Neural progenitor cell (in vitro differentiated cells): Measurements from ENCODE around the gene LAGE3. TPM values are rescaled to one million over a fixed set of nuclear protein-coding genes. Genes with fewer than 3 reads are reported as not detected.

ENCODE experiments used
- DNase-seq: peaks from one replicate; pipeline ENCODE4 v3.0.0-alpha.2; 2016; ENCODE audit warnings: low spot score
- H2AFZ ChIP-seq: fragments of 200-600 bp; sonication (generic); replicated peaks from 2 replicates; pipeline ENCODE4 v1.6.1; 2016; ENCODE audit warnings: antibody characterized with exemption
- H3F3A ChIP-seq: fragments of 200-600 bp; sonication (generic); 2 replicates; pipeline ENCODE4 v1.6.1; 2016; ENCODE audit warnings: antibody characterized with exemption, low read depth
- H3K27ac ChIP-seq: fragments of 200-600 bp; sonication (generic); 2 replicates; pipeline ENCODE4 v1.5.1; 2016; ENCODE audit warnings: mild to moderate bottlenecking
- H3K27me3 ChIP-seq: fragments of 200-600 bp; sonication (generic); 2 replicates; pipeline ENCODE4 v1.6.1; 2016; ENCODE audit warnings: mild to moderate bottlenecking, moderate library complexity
- H3K36me3 ChIP-seq: fragments of 200-600 bp; sonication (generic); 2 replicates; pipeline ENCODE4 v1.5.1; 2016
- H3K4me1 ChIP-seq: fragments of 200-600 bp; sonication (generic); 2 replicates; pipeline ENCODE4 v1.6.1; 2016; ENCODE audit warnings: mixed run types
- H3K4me2 ChIP-seq: fragments of 200-600 bp; sonication (generic); 2 replicates; pipeline ENCODE4 v1.6.1; 2016
- H3K4me3 ChIP-seq: fragments of 200-600 bp; sonication (generic); 2 replicates; pipeline ENCODE4 v1.5.1; 2016
- H3K79me2 ChIP-seq: fragments of 200-600 bp; sonication (generic); 2 replicates; pipeline ENCODE4 v1.6.1; 2016; ENCODE audit warnings: low read depth
- H3K9ac ChIP-seq: fragments of 200-600 bp; sonication (generic); 2 replicates; pipeline ENCODE4 v1.6.1; 2016
- H3K9me3 ChIP-seq: fragments of 200-600 bp; sonication (generic); 2 replicates; pipeline ENCODE4 v1.5.1; 2016; ENCODE audit warnings: low read depth
- H4K20me1 ChIP-seq: fragments of 200-600 bp; sonication (generic); 2 replicates; pipeline ENCODE4 v1.6.1; 2016; ENCODE audit warnings: low read depth
- H3K27ac Mint-ChIP-seq: 3 replicates; pipeline ENCODE4 v1.8.0; 2021; ENCODE audit warnings: mixed read lengths
- H3K27me3 Mint-ChIP-seq: 2 replicates; pipeline ENCODE4 v1.8.0; 2022; ENCODE audit warnings: low read depth, mild to moderate bottlenecking, inconsistent platforms, moderate library complexity, mixed read lengths; ENCODE audit not compliant: insufficient read depth
- H3K36me3 Mint-ChIP-seq: 3 replicates; pipeline ENCODE4 v1.8.0; 2021; ENCODE audit warnings: mixed read lengths
- H3K4me1 Mint-ChIP-seq: 3 replicates; pipeline ENCODE4 v1.8.0; 2021; ENCODE audit warnings: mixed read lengths
- H3K4me3 Mint-ChIP-seq: 3 replicates; pipeline ENCODE4 v1.8.0; 2021; ENCODE audit warnings: mild to moderate bottlenecking, moderate library complexity, mixed read lengths
- H3K9me3 Mint-ChIP-seq: 3 replicates; pipeline ENCODE4 v1.8.0; 2020; ENCODE audit warnings: mixed read lengths
- EZH2 ChIP-seq: fragments of 200-600 bp; sonication (generic); IDR thresholded peaks from 2 replicates; pipeline ENCODE4 v1.6.1; 2017; ENCODE audit warnings: antibody characterized with exemption, mild to moderate bottlenecking, moderate library complexity
- EZH2phosphoT487 ChIP-seq: fragments of 200-600 bp; sonication (generic); IDR thresholded peaks from 2 replicates; pipeline ENCODE4 v1.6.1; 2017; ENCODE audit warnings: antibody characterized with exemption
- total RNA-seq: library from RNA; depleted of rRNA; stranded (reverse); fragments of >200 nt; gene quantifications from 2 replicates; pipeline ENCODE4 v1.2.3, GENCODE V29; 2015; ENCODE audit warnings: low replicate concordance
- TF ChIP-seq, protein P1 (sequence below): fragments of 200-600 bp; sonication (generic); IDR thresholded peaks from 2 replicates; pipeline ENCODE4 v1.5.1; 2017; ENCODE audit warnings: antibody characterized with exemption, mild to moderate bottlenecking

The LAGE3 gene
- total RNA-seq, 1 donor from 2014 or later, result 7.6 TPM

DNA sequence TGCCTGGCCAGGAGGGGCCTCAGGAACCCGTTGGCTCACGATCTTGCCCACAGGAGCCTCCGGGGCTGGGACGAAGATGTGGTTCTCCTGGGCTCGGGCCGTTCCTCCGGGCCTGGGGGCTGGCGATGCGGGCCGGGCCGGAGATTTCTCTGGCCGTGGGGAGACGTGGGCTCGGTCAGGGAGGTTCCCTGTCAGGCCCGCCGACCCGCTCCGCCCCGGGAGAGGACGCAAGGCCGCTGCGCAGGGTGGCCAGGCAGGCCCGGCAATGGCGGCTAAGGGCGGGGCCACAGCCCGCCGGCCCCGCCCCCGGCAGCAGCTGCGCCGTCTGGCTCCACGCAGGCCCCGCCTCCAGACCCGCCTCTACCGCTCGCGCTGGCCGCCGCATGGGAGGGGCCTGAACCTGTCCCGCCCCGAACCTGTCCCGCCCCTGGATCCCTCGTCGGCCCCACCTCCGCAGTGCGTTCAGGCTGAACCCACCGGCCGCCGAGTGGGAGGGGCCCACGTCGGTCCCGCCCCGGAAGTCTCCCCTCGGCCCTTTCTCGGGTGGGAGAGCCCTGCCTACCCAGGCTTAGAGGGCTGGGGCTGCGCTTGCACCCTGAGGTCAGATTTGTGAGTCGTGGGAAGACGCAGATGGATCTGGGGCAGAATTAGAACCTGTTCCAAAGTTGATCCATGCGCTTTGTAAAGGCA, 37.0 kb upstream of the LAGE3 start, which contains the start of gene FAM3A:
FAM3A (minus strand) TSS at position 267 of the 690 bp plus-strand sequence. CDS start 460 bp downstream, outside the sequence.
- Histone ChIP-seq H3K4me1 (no peaks in the 10 kb centered on the region), H4K20me1 (no peaks in the 10 kb centered on the region), H3K4me3 (peak within 1 kb of the TSS; percentile 82), H3K27ac (no peak within 1 kb of the TSS), H3K4me2 (peak within 1 kb of the TSS; percentile 86), H3K9me3 (no peaks in the 10 kb centered on the region), H3K9ac (peak within 1 kb of the TSS; percentile 69), H2AFZ (peak within 1 kb of the TSS; percentile 86), H3K27me3 (no peaks in the 10 kb centered on the region), H3F3A (peaks cover 8% of the 10 kb centered on the region), H3K36me3 (no peaks in the 10 kb centered on the region), H3K79me2 (peaks cover 2% of the 10 kb centered on the region)
- TF ChIP-seq, protein P1, sequence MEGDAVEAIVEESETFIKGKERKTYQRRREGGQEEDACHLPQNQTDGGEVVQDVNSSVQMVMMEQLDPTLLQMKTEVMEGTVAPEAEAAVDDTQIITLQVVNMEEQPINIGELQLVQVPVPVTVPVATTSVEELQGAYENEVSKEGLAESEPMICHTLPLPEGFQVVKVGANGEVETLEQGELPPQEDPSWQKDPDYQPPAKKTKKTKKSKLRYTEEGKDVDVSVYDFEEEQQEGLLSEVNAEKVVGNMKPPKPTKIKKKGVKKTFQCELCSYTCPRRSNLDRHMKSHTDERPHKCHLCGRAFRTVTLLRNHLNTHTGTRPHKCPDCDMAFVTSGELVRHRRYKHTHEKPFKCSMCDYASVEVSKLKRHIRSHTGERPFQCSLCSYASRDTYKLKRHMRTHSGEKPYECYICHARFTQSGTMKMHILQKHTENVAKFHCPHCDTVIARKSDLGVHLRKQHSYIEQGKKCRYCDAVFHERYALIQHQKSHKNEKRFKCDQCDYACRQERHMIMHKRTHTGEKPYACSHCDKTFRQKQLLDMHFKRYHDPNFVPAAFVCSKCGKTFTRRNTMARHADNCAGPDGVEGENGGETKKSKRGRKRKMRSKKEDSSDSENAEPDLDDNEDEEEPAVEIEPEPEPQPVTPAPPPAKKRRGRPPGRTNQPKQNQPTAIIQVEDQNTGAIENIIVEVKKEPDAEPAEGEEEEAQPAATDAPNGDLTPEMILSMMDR, result no peak
- TF ChIP-seq EZH2 (no peak), EZH2phosphoT487 (no peak)
- Mint-ChIP-seq H3K9me3 (peaks cover 19% of the 10 kb centered on the region), H3K4me1 (peaks cover 22% of the 10 kb centered on the region), H3K27ac (peak within 1 kb of the TSS; percentile 87), H3K27me3 (peaks cover 6% of the 10 kb centered on the region), H3K36me3 (peaks cover 1% of the 10 kb centered on the region), H3K4me3 (peak within 1 kb of the TSS; percentile 84)
- DNase-seq, result peak; percentile 93

DNA sequence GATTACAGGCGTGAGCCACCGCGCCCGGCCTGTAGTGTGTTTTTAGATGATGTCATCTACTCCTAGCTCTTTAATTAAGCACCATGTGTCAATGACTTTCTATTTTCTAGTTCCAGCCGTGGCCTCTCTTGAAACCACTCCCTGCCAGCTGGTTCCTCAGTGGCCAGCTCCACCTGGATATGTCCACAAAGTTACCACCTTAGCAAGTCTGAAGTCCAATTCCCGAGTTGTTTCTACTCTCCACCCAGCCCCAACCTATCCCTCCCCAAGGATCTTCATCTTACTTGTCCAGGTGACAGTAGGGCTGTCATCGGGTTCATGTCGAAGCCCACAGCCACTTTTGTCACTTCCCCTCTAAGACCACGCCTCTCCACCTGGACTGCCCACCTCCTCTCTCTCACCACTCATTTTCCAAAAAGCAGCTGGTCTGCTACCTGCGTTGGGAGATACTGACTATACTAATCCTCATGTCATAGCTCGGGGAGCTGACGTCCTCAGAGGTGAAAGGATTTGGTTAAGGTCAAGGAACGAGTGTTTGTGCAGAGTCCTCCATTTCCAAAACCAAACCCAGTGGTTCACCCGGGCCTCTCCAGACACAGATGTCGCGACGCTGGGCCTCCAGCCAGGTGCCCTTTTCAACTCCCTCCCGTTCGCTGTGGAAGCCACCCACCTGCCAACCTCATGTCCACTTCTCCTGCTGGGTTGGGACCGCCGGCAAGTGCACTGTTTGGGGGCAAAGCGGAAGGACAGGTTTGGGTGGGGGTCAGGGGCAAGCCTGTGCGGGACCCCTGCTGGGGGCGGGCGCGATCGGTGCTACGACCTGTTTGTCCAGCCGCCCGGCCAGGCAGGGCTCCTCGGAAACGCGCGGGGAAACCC, 36.2 kb upstream of the LAGE3 start:
- H3K9me3 Mint-ChIP-seq, result peaks cover 22% of the 10 kb centered on the region

DNA sequence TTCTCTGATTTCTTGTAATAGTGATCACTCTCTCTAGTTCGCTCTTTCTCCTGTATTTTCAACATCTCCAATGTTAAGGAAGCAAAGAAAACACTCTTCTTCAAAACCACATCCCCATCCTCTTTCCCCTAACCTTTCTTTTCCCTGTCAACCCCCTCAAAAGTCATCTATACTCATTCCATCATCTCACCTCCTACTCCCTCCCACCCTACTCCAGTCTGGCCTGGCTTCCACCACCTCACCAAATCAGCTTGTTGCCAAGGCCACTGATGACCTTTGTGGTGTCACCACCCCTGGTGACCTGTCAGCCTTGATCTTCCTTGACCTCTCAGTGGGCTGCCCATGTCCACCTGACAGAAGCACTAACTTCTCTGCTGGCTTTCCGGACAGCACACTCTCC, 34.6 kb upstream of the LAGE3 start:
- Histone ChIP-seq H3K27ac (no peak overlapping the region), H3K79me2 (peaks cover 2% of the 10 kb centered on the region), H3K27me3 (no peaks in the 10 kb centered on the region), H3K36me3 (no peaks in the 10 kb centered on the region), H3K9me3 (peaks cover 3% of the 10 kb centered on the region), H3K4me1 (no peaks in the 10 kb centered on the region), H3K4me2 (no peak overlapping the region), H2AFZ (no peak overlapping the region), H3F3A (peaks cover 8% of the 10 kb centered on the region), H4K20me1 (no peaks in the 10 kb centered on the region), H3K9ac (no peak overlapping the region), H3K4me3 (no peak overlapping the region)
- Mint-ChIP-seq H3K27me3 (peaks cover 5% of the 10 kb centered on the region), H3K36me3 (peaks cover 11% of the 10 kb centered on the region), H3K4me3 (peak overlapping the region; percentile 8), H3K27ac (no peak overlapping the region), H3K9me3 (peaks cover 24% of the 10 kb centered on the region), H3K4me1 (peaks cover 20% of the 10 kb centered on the region)
- TF ChIP-seq, protein P1, result no peak
- TF ChIP-seq EZH2 (no peak), EZH2phosphoT487 (no peak)
- DNase-seq, result no peak

More for the DNA sequence above, 36.2 kb upstream of the LAGE3 start:
- Histone ChIP-seq H3F3A (peaks cover 8% of the 10 kb centered on the region), H3K79me2 (peaks cover 2% of the 10 kb centered on the region), H3K9ac (peak overlapping the region; percentile 69), H3K27me3 (no peaks in the 10 kb centered on the region), H4K20me1 (no peaks in the 10 kb centered on the region), H3K4me2 (peak overlapping the region; percentile 86), H3K9me3 (no peaks in the 10 kb centered on the region), H3K27ac (no peak overlapping the region), H3K4me1 (no peaks in the 10 kb centered on the region), H3K4me3 (peak overlapping the region; percentile 82), H2AFZ (peak overlapping the region; percentile 86), H3K36me3 (no peaks in the 10 kb centered on the region)
- Mint-ChIP-seq H3K27ac (no peak overlapping the region), H3K4me1 (peaks cover 22% of the 10 kb centered on the region), H3K27me3 (peaks cover 6% of the 10 kb centered on the region), H3K4me3 (peak overlapping the region; percentile 84), H3K36me3 (peaks cover 1% of the 10 kb centered on the region)
- TF ChIP-seq, protein P1, result no peak
- TF ChIP-seq EZH2phosphoT487 (no peak), EZH2 (no peak)
- no peak for DNase-seq
